NCI-H2196 treated with DMSO at 0.1 percent for 48 hours (cell line): ENCODE data around the gene LPA.
"Not testable (repeated sequence)": the region's sequence is repeated elsewhere in the genome, so short reads cannot be mapped to it uniquely, and the experiment has no call there.

Source experiments
- DNase-seq: peaks from one replicate; lab custom pipeline; 2025; ENCODE audit not compliant: unreplicated experiment; lab: John Stamatoyannopoulos, UW

The LPA gene

DNA sequence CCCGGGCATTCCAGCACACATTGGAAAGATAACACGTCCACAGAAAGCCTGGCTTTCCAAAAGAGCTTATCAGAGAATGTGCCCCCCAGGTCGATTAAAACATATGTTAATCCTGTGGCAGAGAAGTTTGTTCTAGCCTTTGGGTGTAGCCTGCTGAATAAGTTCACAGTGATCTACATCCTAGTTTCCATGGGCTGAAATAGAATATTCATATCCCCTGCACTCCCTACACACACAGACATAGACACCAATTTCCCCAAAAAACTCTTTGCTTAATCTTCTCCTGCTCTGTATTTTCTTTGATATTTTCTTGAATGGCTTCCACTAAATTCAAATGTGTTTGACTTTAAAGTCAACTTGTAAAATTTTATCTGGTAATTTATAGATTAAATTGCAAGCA lies 1.6 kb downstream of the LPA start:
- DNase-seq: no peak

DNA sequence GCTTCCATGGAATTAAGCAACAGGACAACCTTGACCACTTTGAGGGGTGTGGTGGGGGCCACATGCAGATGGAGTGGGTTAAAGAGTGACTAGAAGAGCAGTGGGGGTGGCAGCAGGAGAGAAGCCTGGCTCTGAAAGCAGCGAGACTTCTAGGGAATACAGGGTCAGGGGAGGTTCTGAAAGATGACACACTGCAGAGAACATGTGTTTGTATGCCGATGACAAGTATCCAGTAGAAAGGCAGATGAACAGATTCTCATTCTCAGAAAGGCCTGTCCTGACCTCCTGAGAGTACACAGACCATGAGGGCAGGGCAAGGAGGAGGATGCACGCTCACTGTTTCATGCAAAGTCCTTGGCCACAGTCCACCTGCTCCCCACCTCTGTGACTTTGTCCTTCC lies 2.9 kb downstream of the LPA start:
- no peak for DNase-seq

DNA sequence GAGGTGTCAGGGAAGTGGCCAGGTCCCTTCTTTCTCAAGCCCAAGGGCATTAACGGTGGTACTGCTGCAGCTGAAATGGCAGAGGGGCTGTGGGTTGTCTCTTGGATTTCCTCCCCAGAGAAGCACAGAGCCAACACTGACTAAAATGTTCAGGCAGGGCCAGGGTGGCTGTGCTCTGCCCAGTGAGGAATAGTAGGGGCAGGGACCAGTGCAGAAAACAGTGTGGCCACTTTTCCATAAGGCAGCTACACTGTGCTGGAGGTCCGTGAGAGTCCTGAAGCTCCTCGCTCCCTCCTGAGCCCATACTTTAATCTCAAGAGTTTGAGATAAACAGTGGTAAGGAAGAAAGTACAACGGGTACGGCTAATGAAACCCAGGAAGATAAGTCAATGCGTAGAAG lies 4.5 kb downstream of the LPA start:
- DNase-seq: no peak

DNA sequence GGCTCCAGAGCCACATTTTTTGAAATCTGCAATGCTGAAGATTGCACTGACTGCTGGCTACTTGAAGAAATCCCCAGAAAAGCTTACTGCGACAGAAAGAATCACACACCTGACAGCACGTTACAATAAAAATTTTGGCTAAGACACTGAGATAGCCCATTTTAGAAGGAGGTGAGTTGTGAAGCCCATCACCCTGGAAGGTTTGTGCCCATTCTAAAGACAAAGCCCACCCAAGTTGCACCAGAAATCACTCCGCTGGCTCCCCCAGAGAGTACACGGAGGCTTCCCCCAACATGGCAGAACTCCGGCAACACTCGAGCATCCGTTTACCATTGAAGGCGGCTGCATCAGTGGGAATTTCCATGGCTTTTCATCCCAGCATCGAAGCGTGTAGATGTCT lies 29.4 kb downstream of the LPA start:
- no peak for DNase-seq

DNA sequence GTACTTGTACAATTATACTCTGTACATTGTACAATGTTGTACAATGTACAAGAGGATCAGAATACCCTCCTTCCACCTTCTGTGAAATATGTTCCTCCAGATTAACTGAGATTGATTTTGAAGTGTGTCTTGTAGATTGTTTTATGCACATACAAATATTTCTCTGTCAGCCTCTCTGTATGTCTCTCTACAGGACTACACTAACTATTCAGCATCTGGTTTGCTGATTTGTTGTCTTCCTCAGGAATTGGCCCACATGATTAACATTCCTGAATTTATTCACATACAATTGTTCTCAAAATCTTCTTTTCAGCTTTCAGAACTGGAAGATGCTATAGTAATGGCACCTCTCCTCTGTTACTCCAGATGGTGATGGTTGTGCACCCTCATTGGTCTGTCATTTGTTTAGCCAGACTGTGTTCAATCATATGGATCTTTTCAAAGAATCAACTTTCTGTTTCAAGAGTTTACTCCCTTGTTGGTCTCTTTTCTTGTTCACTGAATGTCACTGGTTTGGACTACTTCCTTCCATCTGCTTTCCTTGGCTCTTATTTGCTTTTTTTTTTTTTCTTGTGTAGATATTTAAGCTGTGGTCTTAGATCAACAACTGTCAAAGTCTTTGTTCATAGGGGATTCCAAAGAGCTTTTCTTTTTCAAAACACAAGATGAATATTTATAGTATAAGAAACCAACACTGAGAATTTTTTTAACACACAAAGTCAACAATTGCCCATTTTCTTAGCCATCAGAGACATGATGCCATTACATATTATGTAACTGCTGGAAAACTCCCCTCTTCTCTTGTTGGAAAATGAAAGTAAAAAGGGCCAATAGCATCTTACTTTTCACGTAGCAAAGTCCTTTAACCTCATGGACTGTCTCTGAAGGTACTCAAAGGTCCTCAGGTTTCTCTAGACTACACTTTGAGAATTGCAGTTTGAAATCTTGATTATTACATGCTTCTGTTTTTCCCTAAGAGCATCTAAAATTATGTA lies 67.9 kb downstream of the LPA start:
- DNase-seq: no peak

DNA sequence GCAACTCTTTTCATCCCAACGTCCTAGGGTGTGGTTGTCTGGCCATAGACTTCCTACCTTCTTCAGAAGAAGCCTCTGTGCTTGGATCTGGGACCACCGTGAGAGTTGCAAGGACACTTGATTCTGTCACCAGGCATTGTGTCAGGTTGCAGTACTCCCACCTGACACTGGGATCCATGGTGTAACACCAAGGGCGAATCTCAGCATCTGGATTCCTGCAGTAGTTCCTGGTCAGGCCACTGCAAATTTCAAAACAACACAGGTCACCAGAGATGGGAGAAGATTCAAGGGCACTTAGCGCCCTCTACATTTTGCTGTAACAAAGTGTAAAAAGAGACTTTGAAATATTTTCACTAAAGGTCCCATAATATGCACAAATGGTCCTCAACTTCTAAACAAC lies 68.8 kb downstream of the LPA start:
- DNase-seq: not testable (repeated sequence)

DNA sequence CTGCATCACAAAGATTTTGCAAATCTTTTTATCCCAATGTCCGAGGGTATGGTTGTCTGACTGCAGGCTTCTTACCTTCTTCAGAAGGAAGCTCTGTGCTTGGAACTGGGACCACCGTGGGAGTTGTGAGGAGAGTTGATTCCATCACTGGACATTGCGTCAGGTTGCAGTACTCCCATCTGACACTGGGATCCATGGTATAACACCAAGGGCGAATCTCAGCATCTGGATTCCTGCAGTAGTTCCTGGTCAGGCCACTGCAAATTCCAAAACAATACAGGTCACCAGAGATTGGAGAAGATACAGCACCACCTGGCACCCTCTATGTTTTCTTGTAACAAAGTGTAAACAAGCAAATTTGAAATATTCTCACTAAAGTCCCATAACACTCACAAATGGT lies 77.7 kb downstream of the LPA start:
- DNase-seq: no peak

DNA sequence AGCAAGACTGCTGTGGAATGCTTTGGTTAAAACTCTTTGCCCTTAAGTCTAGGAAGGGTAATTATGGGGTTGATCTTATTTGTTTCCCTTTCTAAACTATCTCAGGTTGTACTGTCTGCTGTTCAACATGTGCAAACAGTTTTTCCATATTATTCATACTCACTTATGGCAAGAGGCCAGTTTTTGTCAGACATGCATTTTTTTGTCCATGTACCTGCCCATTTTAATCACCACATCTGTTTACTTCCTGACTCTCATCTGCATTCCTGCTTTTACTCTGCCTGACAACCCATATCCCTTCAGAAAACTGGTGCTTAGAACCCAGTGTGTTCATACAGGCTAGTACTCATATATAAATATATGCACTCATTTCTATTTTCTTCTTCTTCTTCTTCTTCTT lies 80.3 kb downstream of the LPA start:
- no peak for DNase-seq

DNA sequence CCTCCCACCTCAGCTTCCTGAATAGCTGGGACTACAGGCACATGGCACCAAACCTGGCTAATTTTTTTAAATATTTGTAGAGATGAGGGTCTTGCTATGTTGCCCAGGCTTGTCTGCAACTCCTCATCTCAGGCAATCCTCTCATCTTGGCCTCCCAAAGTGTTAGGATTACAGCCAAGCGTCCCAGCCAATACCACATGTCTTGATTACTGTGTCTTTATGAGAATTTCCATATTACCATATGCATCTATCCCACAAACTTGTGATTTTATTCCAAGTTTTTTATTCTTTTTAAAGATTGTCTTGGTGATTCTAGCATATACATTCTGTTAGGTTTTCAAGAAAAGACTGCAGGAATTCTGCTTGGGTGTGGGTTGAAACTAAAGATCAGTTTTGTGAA lies 82.7 kb downstream of the LPA start:
- no peak for DNase-seq

DNA sequence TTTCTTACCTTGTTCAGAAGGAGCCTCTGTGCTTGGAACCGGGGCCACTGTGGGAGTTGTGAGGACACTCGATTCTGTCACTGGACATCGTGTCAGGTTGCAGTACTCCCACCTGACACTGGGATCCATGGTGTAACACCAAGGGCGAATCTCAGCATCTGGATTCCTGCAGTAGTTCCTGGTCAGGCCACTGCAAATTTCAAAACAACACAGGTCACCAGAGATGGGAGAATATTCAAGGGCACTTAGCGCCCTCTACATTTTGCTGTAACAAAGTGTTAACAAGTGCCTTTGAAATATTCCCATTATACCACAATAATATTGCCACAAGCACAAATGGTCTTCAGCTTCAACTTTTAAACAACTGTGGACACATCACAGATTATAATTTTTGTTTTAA lies 85.6 kb downstream of the LPA start:
- DNase-seq: not testable (repeated sequence)

DNA sequence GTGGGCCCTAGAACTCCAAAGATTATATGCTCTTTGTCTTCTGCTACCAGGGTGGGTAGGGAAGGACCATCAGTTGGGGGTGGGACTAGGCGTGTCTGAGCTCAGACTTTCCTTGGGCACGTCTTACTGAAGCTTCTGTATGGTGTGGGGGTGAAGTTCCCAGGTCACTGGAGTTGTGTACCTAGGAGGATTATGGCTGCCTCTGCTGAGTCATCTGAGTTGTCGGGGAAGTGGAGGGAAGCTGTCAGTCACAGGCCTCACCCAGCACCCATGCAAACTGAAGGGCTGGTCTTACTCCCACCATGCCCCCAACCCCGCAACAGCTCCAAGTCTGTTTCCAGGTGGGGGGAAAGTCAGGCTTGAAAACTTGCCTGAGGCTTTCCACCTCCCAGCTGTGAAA lies 90.1 kb downstream of the LPA start:
- no peak for DNase-seq

DNA sequence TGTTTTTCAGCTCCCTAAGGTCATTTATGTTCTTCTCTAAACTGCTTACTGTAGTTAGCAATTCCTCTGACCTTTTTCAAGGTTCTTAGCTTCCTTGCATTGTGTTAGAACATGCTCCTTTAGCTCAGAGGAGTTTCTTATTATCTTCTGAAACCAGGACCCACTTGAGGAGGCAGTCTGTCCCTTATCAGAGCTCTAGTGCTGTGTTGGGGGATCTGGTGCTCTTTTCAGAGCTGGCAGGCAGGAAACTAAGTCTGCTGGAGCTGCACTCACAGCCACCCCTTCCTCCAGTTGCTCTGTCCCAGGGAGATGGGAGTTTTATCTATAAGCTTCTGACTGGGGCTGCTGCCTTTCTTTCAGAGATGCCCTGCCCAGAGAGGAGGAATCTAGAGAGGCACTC lies 92.9 kb downstream of the LPA start:
- DNase-seq: not testable (repeated sequence)

DNA sequence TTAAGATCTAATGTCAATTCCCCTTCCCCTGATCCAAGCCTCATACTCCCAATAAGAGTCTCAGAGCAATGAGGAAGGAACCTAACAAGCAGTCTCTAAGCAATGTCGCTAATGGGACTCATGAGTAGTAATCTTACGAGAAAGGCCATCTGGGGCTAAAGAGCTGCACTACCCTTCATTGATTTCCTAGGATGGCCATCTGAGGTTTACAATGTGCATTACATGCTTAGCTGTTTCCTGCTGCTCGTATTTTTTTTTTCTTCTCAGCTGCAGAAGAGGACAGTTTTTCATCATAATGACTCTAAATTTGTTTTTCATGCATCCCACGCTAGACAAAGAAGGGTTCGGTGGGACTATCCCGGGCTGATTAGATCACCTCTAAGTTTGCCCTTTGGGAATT lies 119.3 kb downstream of the LPA start:
- no peak for DNase-seq

DNA sequence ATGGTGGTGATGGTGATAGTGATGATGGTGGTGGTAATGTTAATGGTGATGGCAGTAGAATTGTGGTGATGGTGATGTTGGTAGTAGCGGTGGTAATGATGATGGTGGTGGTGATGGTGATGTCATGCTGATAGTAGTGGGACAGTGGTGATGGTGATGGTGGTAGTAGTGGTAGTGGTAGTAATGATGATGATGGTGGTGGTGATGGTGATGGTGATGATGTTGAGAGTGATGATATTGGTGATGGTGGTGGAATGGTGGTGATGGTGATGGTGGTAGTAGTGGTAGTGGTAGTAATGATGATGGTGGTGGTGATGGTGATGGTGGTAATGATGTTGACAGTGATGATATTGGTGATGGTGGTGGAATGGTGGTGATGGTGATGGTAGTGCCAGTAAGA lies 128.8 kb downstream of the LPA start:
- DNase-seq: no peak

DNA sequence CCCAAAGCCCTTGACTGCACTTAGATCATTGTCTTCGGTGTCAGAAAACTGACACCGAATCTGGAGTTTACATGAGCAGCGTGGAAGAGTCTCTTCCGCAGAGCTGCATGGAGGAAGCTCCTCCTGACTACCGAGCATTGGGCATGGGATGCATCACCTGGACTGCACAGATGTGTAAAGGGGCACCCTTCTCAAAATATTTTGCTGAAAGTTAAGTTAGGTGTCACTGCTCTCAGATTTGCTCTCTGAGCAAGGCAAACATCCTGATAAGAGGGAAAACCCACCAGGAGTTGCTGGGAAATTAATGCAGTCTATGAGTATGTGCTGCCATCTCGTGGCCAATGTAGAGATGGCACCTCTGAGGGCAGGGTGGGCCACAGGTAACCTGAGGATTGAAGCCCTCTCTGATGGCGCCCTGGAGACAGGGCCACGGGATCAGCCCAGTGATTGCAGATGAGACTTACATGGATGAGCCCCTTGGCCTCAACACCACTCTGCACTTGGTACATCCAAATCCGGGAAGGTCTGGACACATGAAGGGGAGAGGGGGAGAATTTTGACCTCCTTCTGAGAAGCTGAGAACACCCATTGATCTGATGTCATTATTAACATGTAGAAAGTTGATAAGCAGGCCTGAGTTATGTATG lies 129.9 kb downstream of the LPA start:
- DNase-seq: no peak

DNA sequence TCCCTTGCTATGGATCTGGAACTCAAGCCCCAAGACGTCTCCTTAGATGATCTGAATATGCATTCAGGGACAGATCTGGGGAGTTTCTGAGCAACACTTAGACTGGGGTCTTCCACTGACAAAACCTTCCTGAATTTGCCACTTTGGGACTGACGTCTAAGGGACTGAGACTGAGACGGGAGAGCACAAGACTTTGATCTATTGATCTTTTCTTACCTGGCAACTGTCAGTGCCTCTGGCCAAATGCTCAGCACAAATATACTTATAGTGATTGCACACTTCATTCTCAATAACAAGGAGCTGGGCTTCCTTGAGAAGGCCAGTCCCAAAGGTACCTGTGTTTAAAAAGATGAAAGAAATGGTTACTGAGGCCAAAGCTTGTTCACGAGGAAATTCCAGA lies 131.8 kb downstream of the LPA start:
- no peak for DNase-seq

DNA sequence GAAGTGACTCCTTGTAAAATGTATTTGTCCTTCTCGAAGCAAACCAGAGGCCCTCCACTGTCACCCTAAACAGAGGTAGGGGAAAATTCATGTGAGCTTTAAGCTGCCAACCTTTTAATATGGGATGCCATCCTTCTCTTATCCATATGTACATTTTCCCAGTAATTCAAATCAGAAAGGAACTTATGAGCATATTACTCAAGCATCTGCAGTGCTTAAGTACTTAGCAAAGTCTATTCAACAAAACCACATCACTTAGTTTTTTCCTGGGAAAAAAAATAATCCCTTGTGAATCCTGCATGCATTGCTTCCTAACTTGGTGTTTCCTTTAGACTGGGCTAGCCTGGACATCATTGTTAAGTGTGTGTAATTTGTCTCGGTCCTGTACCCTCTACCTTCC lies 132.2 kb downstream of the LPA start:
- no peak for DNase-seq

DNA sequence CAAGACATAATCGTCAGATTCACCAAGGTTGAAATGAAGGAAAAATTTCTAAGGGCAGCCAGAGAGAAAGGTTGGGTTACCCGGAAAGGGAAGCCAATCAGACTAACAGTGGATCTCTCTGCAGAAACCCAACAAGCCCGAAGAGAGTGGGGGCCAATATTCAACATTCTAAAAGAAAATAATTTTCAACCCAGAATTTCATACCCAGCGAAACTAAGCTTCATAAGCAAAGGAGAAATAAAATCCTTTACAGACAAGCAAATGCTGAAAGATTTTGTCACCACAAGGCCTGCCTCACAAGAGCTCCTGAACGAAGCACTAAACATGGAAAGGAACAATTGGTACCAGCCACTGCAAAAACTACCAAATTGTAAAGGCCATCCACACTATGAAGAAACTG lies 134.6 kb downstream of the LPA start:
- not testable (repeated sequence) for DNase-seq

DNA sequence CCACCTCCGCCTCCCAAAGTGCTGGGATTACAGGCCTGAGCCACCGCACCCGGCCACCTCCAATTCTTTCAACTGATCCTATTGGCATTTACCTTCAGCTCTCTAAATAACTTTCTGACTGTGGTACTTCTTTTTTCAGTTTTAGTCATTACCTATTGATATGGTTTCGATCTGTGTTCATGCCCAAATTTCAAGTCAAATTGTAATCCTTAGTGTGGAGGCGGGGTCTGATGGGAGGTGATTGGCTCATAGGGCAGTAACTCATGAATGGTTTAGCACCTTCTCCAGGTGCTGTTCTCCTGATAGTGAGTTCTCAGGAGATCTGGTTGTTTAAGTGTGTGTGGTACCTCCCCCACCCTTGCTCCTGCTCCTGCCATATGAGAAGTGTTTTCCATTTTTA lies 140.9 kb downstream of the LPA start:
- DNase-seq: no peak

DNA sequence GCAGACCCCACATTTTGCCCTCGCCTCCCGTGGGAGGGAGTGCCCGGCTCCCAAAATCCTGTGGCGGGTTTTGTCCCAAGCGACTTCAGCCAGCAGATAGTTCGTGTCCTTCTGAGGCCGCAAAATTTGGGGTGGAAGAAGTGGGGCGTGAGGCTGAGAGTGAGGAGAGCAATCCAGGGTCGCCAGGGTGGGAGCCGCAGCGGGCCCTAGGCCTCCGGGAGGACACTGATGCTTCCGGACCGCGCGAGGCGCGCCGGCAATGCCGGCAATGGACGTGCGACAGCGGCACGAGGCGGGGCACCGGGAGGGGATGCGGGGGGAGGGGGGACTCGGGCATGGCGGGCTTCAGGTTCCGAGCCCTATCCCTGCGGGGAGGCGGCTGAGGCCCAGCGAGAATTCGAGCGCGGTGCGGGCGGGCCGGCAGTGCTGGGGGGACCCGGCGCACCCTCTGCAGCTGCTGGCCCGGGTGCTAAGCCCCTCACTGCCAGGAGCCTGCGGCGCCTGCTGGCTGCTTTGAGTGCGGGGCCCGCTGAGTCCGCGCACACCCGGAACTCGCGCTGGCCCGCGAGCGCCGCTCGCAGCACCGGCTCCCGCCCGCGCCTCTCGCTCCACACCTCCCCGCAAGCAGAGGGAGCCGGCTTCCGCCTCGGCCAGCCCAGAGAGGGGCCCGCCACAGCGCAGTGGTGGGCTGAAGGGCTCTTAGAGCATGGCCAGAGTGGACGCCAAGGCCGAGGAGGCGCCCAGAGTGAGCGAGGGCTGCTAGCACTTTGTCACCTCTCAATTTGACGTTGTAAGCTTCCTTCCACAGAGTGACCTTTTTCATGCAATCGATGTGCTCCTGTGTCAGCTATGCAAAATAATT lies 143.8 kb downstream of the LPA start:
- peak; percentile 2 for DNase-seq

DNA sequence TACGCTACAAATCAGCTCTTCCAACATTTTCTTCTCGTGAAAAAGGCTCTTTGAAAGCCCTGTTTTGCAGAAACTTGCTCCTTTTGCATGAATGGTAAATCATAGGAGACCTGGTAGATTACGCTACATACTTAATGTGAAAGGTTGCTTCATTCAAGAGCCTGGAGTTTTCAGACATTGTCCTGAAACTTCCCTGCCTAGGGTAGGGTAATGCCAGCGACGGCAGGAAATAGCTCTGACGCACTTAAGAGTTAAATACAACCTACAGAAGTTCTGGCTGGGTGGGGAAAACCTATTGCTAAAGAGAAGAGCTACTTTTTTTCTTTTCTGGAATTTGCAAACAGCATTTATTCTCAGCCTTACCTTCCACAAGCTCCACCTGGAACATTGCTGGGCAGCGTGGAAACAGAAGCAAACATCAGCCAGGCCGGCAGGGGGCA lies 144.5 kb downstream of the LPA start:
- no peak for DNase-seq
